Keratinocyte (primary cell): ENCODE results near the gene CELF6.

Experiments used
- CTCF ChIP-seq, 3 experiments: IDR thresholded peaks in 1 of 3; conservative IDR thresholded peaks in 1 of 3; optimal IDR thresholded peaks in 1 of 3; 2 replicates in 2 of 3; 3 replicates in 1 of 3; pipeline versions ENCODE3 to v1.5.1; 2011; ENCODE audit warnings: low read length in 3 of 3, mild to moderate bottlenecking in 3 of 3, moderate library complexity in 2 of 3, control low read depth in 1 of 3, inconsistent platforms in 1 of 3; ENCODE audit not compliant: insufficient read depth in 2 of 3; ENCODE audit errors: extremely low read depth in 1 of 3
- EZH2 ChIP-seq: IDR thresholded peaks from one replicate; pipeline ENCODE4 v1.6.1; 2012; ENCODE audit warnings: inconsistent platforms, mild to moderate bottlenecking, low read length, moderate library complexity

GRCh38 chr15:72281713-72282112, 38.2 kb downstream of the CELF6 start:
- no peak for TF ChIP-seq CTCF (optimal IDR thresholded peaks at IDR 0.05 in 1 of 3, IDR thresholded peaks at IDR 0.05 in 1 of 3, conservative IDR thresholded peaks at IDR 0.05 in 1 of 3; ENCODE audit: extremely low read depth in 1 of 3, insufficient read depth in 2 of 3, low read length in 3 of 3)
- TF ChIP-seq EZH2 = no peak
